HG03064 (cell line): ENCODE data around the gene SPTLC1.
"Not testable (repeated sequence)": the region's sequence is repeated elsewhere in the genome, so short reads cannot be mapped to it uniquely, and the experiment has no call there.

Experiments
- ATAC-seq: cut with Tn5 transposase; IDR thresholded peaks from one replicate; pipeline ENCODE4 v1.9.1; 2021; ENCODE audit warnings: low read depth; ENCODE audit not compliant: unreplicated experiment

SPTLC1 gene

GRCh38 chr9:92036411-92036746 lies 78.8 kb downstream of the SPTLC1 start:
- ATAC-seq: no peak

GRCh38 chr9:92035687-92036410 lies 79.4 kb downstream of the SPTLC1 start:
- ATAC-seq: no peak

- ATAC-seq: no peak
These were observed 80.1 kb downstream of the SPTLC1 start for GRCh38 chr9:92035146-92035545.

GRCh38 chr9:92033991-92034390 lies 81.2 kb downstream of the SPTLC1 start:
- ATAC-seq: no peak

- ATAC-seq: no peak
These were observed 81.9 kb downstream of the SPTLC1 start for GRCh38 chr9:92033307-92033706.

GRCh38 chr9:92032891-92033290 lies 82.3 kb downstream of the SPTLC1 start:
- ATAC-seq: no peak

- ATAC-seq: no peak
These were observed 84.8 kb downstream of the SPTLC1 start for GRCh38 chr9:92030367-92030766.

DNA sequence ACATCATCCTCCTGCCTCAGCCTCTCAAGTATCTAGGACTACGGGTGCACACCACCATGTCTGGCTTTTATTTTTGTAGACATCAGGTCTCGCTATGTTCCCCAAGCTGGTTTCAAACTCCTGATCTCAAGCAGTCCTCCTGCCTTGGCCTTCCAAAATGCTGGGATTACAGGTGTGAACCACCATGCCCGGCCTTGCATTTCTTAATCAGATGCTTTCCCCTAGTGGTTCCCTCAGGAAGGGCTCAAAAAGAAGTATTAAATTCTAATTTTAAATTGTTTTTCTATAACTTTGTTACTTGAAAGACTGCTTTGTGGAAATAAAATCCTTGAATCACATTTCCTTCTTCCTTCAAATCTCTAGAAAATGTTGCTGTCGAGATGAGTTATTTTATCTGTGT lies 85.7 kb downstream of the SPTLC1 start:
- no peak for ATAC-seq

DNA sequence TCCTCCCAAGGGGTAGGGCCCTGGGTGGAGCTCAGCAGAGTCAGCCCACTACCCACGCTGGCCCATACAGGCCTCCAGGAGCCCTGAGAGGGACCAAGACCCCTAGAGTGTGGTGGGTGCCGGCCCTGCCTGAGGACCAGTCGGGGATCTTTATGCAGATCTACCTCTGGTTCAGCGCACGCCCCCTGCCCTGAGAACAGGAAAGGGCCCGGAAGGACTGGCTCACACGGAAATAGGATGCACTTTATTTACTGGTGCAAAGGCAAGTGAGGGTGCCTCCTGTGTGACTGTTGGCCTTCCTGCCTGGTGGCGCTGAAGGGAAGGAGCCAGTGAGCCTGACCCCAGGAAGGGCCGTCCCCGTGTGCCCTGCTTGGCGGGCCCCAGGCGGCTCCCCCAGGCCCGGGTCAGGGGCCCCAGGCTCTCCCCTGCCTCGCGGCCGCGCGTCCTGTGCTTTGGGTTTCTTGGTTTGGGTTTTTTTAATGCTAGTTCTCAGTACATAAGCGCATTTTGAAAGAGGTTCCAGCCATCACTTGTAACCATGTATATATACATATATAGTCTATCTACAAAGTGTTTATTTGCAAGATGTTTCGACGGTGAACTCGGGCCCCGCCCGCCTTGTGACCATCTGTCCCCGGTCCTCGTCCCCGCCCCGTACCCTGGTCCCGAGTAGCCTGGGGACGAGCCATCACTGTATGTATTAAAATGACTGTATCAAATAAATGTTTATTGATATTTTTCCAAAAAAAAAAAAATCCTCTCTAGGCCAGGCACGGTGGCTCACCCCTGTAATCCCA lies 88.8 kb downstream of the SPTLC1 start:
- ATAC-seq: no peak

DNA sequence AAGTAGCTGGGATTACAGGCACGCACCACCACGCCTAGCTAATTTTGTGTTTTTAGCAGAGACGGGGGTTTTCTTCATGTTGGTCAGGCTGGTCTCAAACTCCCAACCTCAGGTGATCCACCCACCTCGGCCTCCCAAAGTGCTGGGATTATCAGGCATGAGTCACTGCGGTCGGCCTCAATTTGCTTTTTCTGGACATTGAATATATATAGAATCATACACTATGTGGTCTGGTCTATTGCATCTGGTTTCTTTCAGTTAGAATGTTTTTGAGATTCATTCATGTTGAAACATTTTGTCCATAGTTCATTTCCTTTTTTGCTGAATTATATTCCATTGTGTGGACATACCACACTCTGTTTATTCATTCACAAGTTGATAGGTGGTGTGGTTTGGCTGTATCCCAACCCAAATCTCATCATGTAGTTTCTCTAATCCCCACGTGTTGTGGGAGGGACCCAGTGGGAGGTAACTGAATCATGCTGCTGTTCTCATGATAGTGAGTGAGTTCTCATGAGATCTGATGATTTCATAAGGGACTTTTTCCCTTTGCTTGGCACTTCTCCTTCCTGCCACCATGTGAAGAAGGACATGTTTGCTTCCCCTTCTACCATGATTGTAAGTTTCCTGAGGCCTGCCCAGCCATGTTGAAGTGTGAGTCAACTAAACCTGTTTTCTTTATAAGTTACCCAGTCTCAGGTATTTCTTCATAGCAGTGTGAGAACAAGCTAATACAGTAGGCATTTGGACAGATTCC lies 93.2 kb downstream of the SPTLC1 start:
- not testable (repeated sequence) for ATAC-seq

GRCh38 chr9:92019658-92020057 lies 95.6 kb downstream of the SPTLC1 start:
- ATAC-seq: no peak

GRCh38 chr9:92010705-92011536 lies 104.3 kb downstream of the SPTLC1 start:
- ATAC-seq: no peak

DNA sequence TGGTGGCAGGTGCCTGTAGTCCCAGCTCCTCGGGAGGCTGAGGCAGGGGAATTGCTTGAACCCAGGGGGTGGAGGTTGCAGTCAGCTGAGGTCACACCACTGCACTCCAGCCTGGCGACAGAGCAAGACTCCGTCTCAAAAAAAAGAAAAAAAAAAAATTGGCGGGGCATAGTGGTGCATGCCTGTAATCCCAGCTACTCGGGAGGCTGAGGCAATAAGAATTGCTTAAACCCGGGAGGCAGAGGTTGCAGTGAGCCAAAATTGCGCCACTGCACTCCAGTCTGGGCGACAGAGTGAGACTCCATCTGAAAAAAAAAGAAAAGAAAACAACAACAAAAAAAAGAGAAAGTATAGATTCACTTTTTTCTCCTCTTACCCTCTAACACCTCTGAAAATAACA lies 105.0 kb downstream of the SPTLC1 start:
- ATAC-seq: not testable (repeated sequence)

DNA sequence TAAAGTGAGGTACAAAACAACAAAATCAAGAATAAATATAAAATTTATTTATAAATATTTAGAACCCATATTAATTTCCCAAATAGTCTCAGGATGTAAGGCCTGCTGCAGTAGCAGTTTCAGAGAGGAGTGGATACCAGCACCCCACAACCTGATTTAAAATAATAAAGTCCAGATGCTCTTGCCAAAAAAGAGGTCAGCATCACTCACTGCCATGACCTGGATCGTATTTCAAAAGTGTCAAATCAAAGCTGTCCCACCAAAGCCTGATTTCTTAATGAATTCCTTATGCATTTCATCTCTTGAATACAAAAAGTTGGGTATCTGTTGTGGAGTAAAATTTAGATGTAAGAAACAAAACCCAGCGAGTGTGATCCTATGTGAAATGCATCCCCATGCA lies 107.2 kb downstream of the SPTLC1 start:
- ATAC-seq: no peak

GRCh38 chr9:92004045-92004392 lies 111.2 kb downstream of the SPTLC1 start:
- ATAC-seq: no peak

DNA sequence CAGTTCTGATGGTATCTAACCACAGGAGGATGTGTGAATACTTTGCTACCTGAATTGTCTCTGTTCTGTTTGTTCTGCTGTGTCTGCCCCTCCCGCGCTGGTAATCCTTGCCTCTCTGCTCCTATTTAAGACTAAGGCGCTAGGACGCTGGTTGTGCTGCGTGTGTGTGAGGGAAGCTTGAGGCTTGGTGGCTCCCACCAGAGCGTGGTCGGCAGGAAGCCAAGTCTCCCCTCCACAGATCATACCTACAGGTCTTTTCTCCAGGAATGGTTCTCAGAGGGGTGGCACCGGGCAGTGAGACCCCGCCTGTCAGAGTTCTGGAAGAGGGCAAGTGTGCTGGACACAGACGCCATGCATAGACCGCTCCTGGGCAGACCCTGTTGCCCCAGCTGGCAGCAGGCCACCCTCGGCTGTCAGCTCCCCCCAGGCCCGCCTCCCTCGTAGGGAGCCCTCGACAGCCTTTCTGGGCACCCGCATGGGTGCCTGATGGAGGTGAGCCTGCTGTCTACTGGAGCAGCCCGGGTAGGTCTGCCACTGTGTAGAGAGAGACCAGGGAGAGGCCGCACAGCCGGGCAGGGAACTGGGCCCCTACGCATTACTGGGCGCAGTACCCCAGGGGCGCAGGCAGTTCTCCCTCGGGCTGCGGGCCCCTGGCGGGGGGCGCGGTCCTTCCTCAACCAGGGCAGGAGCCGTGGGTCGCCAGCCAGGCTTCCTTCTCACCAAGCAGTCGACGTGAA lies 111.7 kb downstream of the SPTLC1 start:
- ATAC-seq: no peak

- not testable (repeated sequence) for ATAC-seq
These were observed 113.3 kb downstream of the SPTLC1 start for GRCh38 chr9:92001948-92002347.

GRCh38 chr9:92001244-92001643 lies 114.0 kb downstream of the SPTLC1 start:
- ATAC-seq: no peak

- no peak for ATAC-seq
These were observed 120.1 kb downstream of the SPTLC1 start for GRCh38 chr9:91995000-91995655.
